NCI-H1092 treated with DMSO at 0.1 percent for 48 hours (cell line): Measurements from ENCODE around the gene PRDM5.

ENCODE experiments used
- DNase-seq: peaks from one replicate; lab custom pipeline; 2025; lab: John Stamatoyannopoulos, UW

The PRDM5 gene

GRCh38 chr4:120855307-120856001, 67.1 kb downstream of the PRDM5 start:
- DNase-seq, result no peak

GRCh38 chr4:120853161-120853935, 69.2 kb downstream of the PRDM5 start:
- no peak for DNase-seq

- no peak for DNase-seq
Measured at GRCh38 chr4:120850018-120850599, 72.4 kb downstream of the PRDM5 start.

- no peak for DNase-seq
Measured at GRCh38 chr4:120847019-120847582, 75.4 kb downstream of the PRDM5 start.

GRCh38 chr4:120844528-120844921, 78.0 kb downstream of the PRDM5 start:
- no peak for DNase-seq

GRCh38 chr4:120843849-120844527, 78.5 kb downstream of the PRDM5 start:
- DNase-seq, result no peak

GRCh38 chr4:120842031-120842430, 80.5 kb downstream of the PRDM5 start:
- DNase-seq, result no peak

GRCh38 chr4:120841580-120841979, 80.9 kb downstream of the PRDM5 start:
- DNase-seq, result no peak

- DNase-seq, result no peak
Measured at GRCh38 chr4:120839974-120840751, 82.4 kb downstream of the PRDM5 start.

GRCh38 chr4:120839334-120839973, 83.1 kb downstream of the PRDM5 start:
- no peak for DNase-seq

GRCh38 chr4:120838784-120839183, 83.7 kb downstream of the PRDM5 start:
- no peak for DNase-seq

- DNase-seq, result no peak
Measured at GRCh38 chr4:120837656-120838055, 84.9 kb downstream of the PRDM5 start.

- no peak for DNase-seq
Measured at GRCh38 chr4:120835342-120835741, 87.2 kb downstream of the PRDM5 start.

GRCh38 chr4:120830204-120830603, 92.3 kb downstream of the PRDM5 start:
- DNase-seq, result no peak

GRCh38 chr4:120829113-120829831, 93.3 kb downstream of the PRDM5 start:
- no peak for DNase-seq

GRCh38 chr4:120826853-120827252, 95.7 kb downstream of the PRDM5 start:
- DNase-seq, result no peak

- DNase-seq, result no peak
Measured at GRCh38 chr4:120826449-120826848, 96.1 kb downstream of the PRDM5 start.

- no peak for DNase-seq
Measured at GRCh38 chr4:120824946-120825345, 97.6 kb downstream of the PRDM5 start.

GRCh38 chr4:120821977-120822376, 100.5 kb downstream of the PRDM5 start:
- no peak for DNase-seq

- no peak for DNase-seq
Measured at GRCh38 chr4:120821029-120821428, 101.5 kb downstream of the PRDM5 start.
